ENCODE results near the gene FOXE1.

The FOXE1 gene

DNA sequence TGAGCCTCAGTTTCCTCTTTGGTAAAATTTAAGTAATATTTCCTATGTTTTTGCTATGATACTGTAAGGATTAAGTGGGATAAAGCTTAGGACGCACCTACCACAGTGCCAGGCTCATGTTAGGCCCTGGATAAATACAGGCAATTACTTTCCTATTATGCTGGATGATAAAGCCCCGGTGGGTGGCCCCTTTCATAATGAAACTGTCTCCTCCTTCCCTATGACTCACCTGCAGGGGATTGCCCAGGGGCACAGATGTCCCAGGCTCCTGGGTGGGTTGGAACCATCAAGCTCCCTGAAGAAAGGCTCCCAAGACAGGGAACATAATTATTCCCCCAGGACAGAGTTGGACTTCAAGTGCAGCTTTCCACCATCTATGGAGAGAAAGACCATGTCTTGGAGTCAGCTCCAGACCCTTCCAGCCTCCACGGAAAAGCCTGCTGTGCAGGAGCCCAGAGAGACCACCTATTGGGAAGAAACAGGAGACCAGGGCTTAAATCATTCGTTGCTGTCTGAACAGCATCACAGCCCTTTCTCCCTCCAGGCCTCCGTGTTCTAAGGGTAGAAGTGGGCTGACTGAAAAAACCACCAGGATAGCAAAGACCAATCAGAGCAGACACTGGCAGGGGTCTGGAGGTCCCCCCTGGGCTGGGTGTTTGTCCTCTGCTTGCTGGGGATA is 43.2 kb upstream of the FOXE1 start:
- Histone ChIP-seq H3K4me2 (ENCODE audit: low read length) (no peak overlapping the region), H3F3A (ENCODE audit: control insufficient read depth, insufficient read depth) (no peaks in the 10 kb centered on the region), H3K79me2 (ENCODE audit: control insufficient read depth, low read length) (no peaks in the 10 kb centered on the region), H3K4me1 (ENCODE audit: control insufficient read depth, low read length) (no peaks in the 10 kb centered on the region), H3K9me3 (ENCODE audit: control insufficient read depth, insufficient read depth, low read length) (peaks cover 6% of the 10 kb centered on the region; the same call in 1 of the 2 replicates), H3K36me3 (ENCODE audit: control insufficient read depth, low read length) (no peaks in the 10 kb centered on the region), H3K27me3 (ENCODE audit: control insufficient read depth, low read length) (peaks cover 11% of the 10 kb centered on the region), H3K27ac (ENCODE audit: low read depth, low read length) (no peak overlapping the region), H3K9me2 (replicated peaks; ENCODE audit: control insufficient read depth, low read length) (no peaks in the 10 kb centered on the region), H4K20me1 (ENCODE audit: control insufficient read depth, insufficient read depth, low read depth, low read length) (no peaks in the 10 kb centered on the region), H3K4me3 (ENCODE audit: low read length) (no peak overlapping the region)
- TF ChIP-seq EZH2phosphoT487 (IDR thresholded peaks at IDR 0.05; ENCODE audit: borderline replicate concordance, low read length): no peak
- no peak for TF ChIP-seq CTCF (IDR thresholded peaks at IDR 0.05; ENCODE audit: low read depth, low read length, poor library complexity, severe bottlenecking)

GRCh38 chr9:97811533-97812246 is 41.3 kb upstream of the FOXE1 start:
- H3K27ac ChIP-seq (ENCODE audit: low read depth, low read length): no peak overlapping the region
- H3F3A ChIP-seq (ENCODE audit: control insufficient read depth, insufficient read depth): no peaks in the 10 kb centered on the region
- no peaks in the 10 kb centered on the region for H4K20me1 ChIP-seq (ENCODE audit: control insufficient read depth, insufficient read depth, low read depth, low read length)
- no peak overlapping the region for H3K4me3 ChIP-seq (ENCODE audit: low read length)
- H3K4me1 ChIP-seq (ENCODE audit: control insufficient read depth, low read length): no peaks in the 10 kb centered on the region
- TF ChIP-seq EZH2phosphoT487 (IDR thresholded peaks at IDR 0.05; ENCODE audit: borderline replicate concordance, low read length): no peak
- no peak for TF ChIP-seq CTCF (IDR thresholded peaks at IDR 0.05; ENCODE audit: low read depth, low read length, poor library complexity, severe bottlenecking)
- no peaks in the 10 kb centered on the region for H3K9me2 ChIP-seq (replicated peaks; ENCODE audit: control insufficient read depth, low read length)
- peaks cover 10% of the 10 kb centered on the region for H3K27me3 ChIP-seq (ENCODE audit: control insufficient read depth, low read length)
- no peak overlapping the region for H3K4me2 ChIP-seq (ENCODE audit: low read length)
- no peaks in the 10 kb centered on the region for H3K36me3 ChIP-seq (ENCODE audit: control insufficient read depth, low read length)
- peaks cover 6% of the 10 kb centered on the region; the same call in 1 of the 2 replicates for H3K9me3 ChIP-seq (ENCODE audit: control insufficient read depth, insufficient read depth, low read length)
- no peaks in the 10 kb centered on the region for H3K79me2 ChIP-seq (ENCODE audit: control insufficient read depth, low read length)

DNA sequence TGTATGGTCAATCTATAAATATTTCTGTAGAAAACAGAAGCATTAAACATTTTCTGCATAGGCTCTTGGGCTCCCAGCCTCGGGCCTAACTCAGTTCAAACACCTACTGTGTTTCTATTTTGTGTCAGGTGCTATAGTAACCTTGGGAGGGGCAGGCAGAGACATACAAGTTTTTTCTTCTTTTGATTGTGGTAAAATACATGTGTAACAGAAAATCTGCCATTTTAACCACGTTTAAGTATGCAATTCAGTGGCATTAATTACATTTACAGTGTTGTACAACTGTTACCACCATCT is 40.8 kb upstream of the FOXE1 start:
- TF ChIP-seq CTCF (IDR thresholded peaks at IDR 0.05; ENCODE audit: low read depth, low read length, poor library complexity, severe bottlenecking) (no peak), EZH2phosphoT487 (IDR thresholded peaks at IDR 0.05; ENCODE audit: borderline replicate concordance, low read length) (no peak)
- H3F3A ChIP-seq (ENCODE audit: control insufficient read depth, insufficient read depth): no peaks in the 10 kb centered on the region
- no peaks in the 10 kb centered on the region for H4K20me1 ChIP-seq (ENCODE audit: control insufficient read depth, insufficient read depth, low read depth, low read length)
- no peaks in the 10 kb centered on the region for H3K36me3 ChIP-seq (ENCODE audit: control insufficient read depth, low read length)
- peaks cover 6% of the 10 kb centered on the region; the same call in 1 of the 2 replicates for H3K9me3 ChIP-seq (ENCODE audit: control insufficient read depth, insufficient read depth, low read length)
- H3K27me3 ChIP-seq (ENCODE audit: control insufficient read depth, low read length): peaks cover 7% of the 10 kb centered on the region
- H3K4me2 ChIP-seq (ENCODE audit: low read length): no peak overlapping the region
- no peaks in the 10 kb centered on the region for H3K4me1 ChIP-seq (ENCODE audit: control insufficient read depth, low read length)
- H3K27ac ChIP-seq (ENCODE audit: low read depth, low read length): no peak overlapping the region
- H3K79me2 ChIP-seq (ENCODE audit: control insufficient read depth, low read length): no peaks in the 10 kb centered on the region
- H3K9me2 ChIP-seq (replicated peaks; ENCODE audit: control insufficient read depth, low read length): no peaks in the 10 kb centered on the region
- no peak overlapping the region for H3K4me3 ChIP-seq (ENCODE audit: low read length)

Data from DOHH2 (cell line).